Parathyroid adenoma (tissue), 2 donors: ENCODE measurements around the gene KRTAP12-2.
"Not testable (repeated sequence)": the region's sequence is repeated elsewhere in the genome, so short reads cannot be mapped to it uniquely, and the experiment has no call there.

Experiments
- H2AFZ ChIP-seq: fragments of 300-600 bp; sonication (generic); one replicate; pipeline ENCODE4 v1.7.0; 2017; ENCODE audit warnings: antibody characterized with exemption, mild to moderate bottlenecking
- H3K27ac ChIP-seq: fragments of 300-600 bp; sonication (generic); one replicate; pipeline ENCODE4 v1.7.0; 2017
- H3K27me3 ChIP-seq: fragments of 300-600 bp; sonication (generic); one replicate; pipeline ENCODE4 v1.7.0; 2017; ENCODE audit warnings: low read length; ENCODE audit not compliant: control insufficient read depth, insufficient read depth
- H3K36me3 ChIP-seq: fragments of 300-600 bp; sonication (generic); one replicate; pipeline ENCODE4 v1.7.0; 2017; ENCODE audit warnings: low read length; ENCODE audit not compliant: control insufficient read depth, insufficient read depth
- H3K4me1 ChIP-seq: fragments of 300-600 bp; sonication (generic); one replicate; pipeline ENCODE4 v1.7.0; 2017; ENCODE audit warnings: control low read depth
- H3K4me2 ChIP-seq: fragments of 300-600 bp; sonication (generic); one replicate; pipeline ENCODE4 v1.7.0; 2017; ENCODE audit warnings: low read length
- H3K4me3 ChIP-seq: fragments of 300-600 bp; sonication (generic); one replicate; pipeline ENCODE4 v1.7.0; 2017; ENCODE audit warnings: low read depth, low read length
- H3K79me2 ChIP-seq: fragments of 300-600 bp; sonication (generic); one replicate; pipeline ENCODE4 v1.7.0; 2017; ENCODE audit warnings: control low read depth
- H3K9ac ChIP-seq: fragments of 300-600 bp; sonication (generic); one replicate; pipeline ENCODE4 v1.7.0; 2017; ENCODE audit warnings: mild to moderate bottlenecking
- H3K9me3 ChIP-seq: fragments of 300-600 bp; sonication (generic); one replicate; pipeline ENCODE4 v1.7.0; 2017; ENCODE audit warnings: low read length; ENCODE audit not compliant: control insufficient read depth
- CTCF ChIP-seq: fragments of 300-600 bp; sonication (generic); IDR thresholded peaks from one replicate; pipeline ENCODE4 v1.7.0; 2017; ENCODE audit warnings: antibody characterized with exemption, mild to moderate bottlenecking
- donor health status: primary hyperparathyroidism.

Gene KRTAP12-2

GRCh38 chr21:44628707-44629391 is 37.9 kb downstream of the KRTAP12-2 start:
- Histone ChIP-seq H3K9ac (no peak overlapping the region), H2AFZ (no peak overlapping the region), H3K79me2 (no peaks in the 10 kb centered on the region), H3K36me3 (no peaks in the 10 kb centered on the region), H3K4me2 (no peak overlapping the region), H3K4me3 (no peak overlapping the region), H3K9me3 (no peaks in the 10 kb centered on the region), H3K4me1 (no peaks in the 10 kb centered on the region), H3K27ac (no peak overlapping the region), H3K27me3 (no peaks in the 10 kb centered on the region)
- no peak for TF ChIP-seq CTCF

- H3K36me3 ChIP-seq, H3K9me3 ChIP-seq, H3K79me2 ChIP-seq, H3K27ac ChIP-seq, H3K9ac ChIP-seq, H3K4me1 ChIP-seq, H3K27me3 ChIP-seq, H3K4me2 ChIP-seq, H3K4me3 ChIP-seq, H2AFZ ChIP-seq: not testable (repeated sequence)
These were observed 38.9 kb downstream of the KRTAP12-2 start for GRCh38 chr21:44627831-44628233.

GRCh38 chr21:44627181-44627822 is 39.4 kb downstream of the KRTAP12-2 start:
- H3K27me3 ChIP-seq, H3K4me1 ChIP-seq, H3K4me3 ChIP-seq, H3K9me3 ChIP-seq, H3K36me3 ChIP-seq, H2AFZ ChIP-seq, H3K9ac ChIP-seq, H3K79me2 ChIP-seq, H3K4me2 ChIP-seq, H3K27ac ChIP-seq: not testable (repeated sequence)

GRCh38 chr21:44626673-44627143 is 40.0 kb downstream of the KRTAP12-2 start, which contains the start of gene KRTAP10-9:
KRTAP10-9 (plus strand) TSS chr21:44627093; CDS start chr21:44627172, 79 bp downstream.
- Histone ChIP-seq H3K4me1 (no peaks in the 10 kb centered on the region), H3K27ac (no peak within 1 kb of the TSS), H3K4me2 (no peak within 1 kb of the TSS), H3K36me3 (no peaks in the 10 kb centered on the region), H2AFZ (no peak within 1 kb of the TSS), H3K9ac (no peak within 1 kb of the TSS), H3K4me3 (no peak within 1 kb of the TSS), H3K9me3 (no peaks in the 10 kb centered on the region), H3K79me2 (no peaks in the 10 kb centered on the region), H3K27me3 (no peaks in the 10 kb centered on the region)
- no peak for TF ChIP-seq CTCF

GRCh38 chr21:44626262-44626661 is 40.5 kb downstream of the KRTAP12-2 start:
- Histone ChIP-seq H3K27ac (no peak overlapping the region), H3K9me3 (no peaks in the 10 kb centered on the region), H3K36me3 (no peaks in the 10 kb centered on the region), H3K4me1 (no peaks in the 10 kb centered on the region), H3K4me2 (no peak overlapping the region), H3K27me3 (no peaks in the 10 kb centered on the region), H3K79me2 (no peaks in the 10 kb centered on the region), H3K4me3 (no peak overlapping the region), H3K9ac (no peak overlapping the region), H2AFZ (no peak overlapping the region)
- TF ChIP-seq CTCF, result no peak
